Prostate gland (tissue), 2 donors: ENCODE data around the gene C1QTNF7.

Experiments used
- CTCF ChIP-seq, 4 experiments: fragments of 200-600 bp in 2 of 4; fragments of 450-650 bp in 2 of 4; sonication (generic) in 2 of 4; IDR thresholded peaks; 1 replicate in 3 of 4; 2 replicates in 1 of 4; pipeline ENCODE4 v1.5.1; 2016 to 2019; ENCODE audit warnings: antibody characterized with exemption in 4 of 4, mild to moderate bottlenecking in 2 of 4, moderate library complexity in 2 of 4
- POLR2A ChIP-seq: fragments of 450-650 bp; IDR thresholded peaks from one replicate; pipeline ENCODE4 v1.6.1; 2016; ENCODE audit warnings: antibody characterized with exemption, mild to moderate bottlenecking
- POLR2AphosphoS5 ChIP-seq: sonication (generic); formaldehyde crosslinking; IDR thresholded peaks from one replicate; pipeline ENCODE4 v1.6.1; 2017; ENCODE audit warnings: antibody characterized with exemption

GRCh38 chr4:15434676-15435075, 6.8 kb downstream of the C1QTNF7 start:
- TF ChIP-seq POLR2AphosphoS5 = no peak
- TF ChIP-seq POLR2A = no peak
- TF ChIP-seq CTCF (IDR thresholded peaks at IDR 0.05) = no peak
